Mesendoderm (in vitro differentiated cells): Measurements from ENCODE around the gene AKAP13.
"Not testable (repeated sequence)": the region's sequence is repeated elsewhere in the genome, so short reads cannot be mapped to it uniquely, and the experiment has no call there.

Experiments
- DNase-seq: peaks from one replicate; pipeline ENCODE4 v3.0.0; 2013
- H2AK5ac ChIP-seq: 2 replicates; pipeline ENCODE4 v1.6.1; 2013; ENCODE audit warnings: low read length, inconsistent platforms
- H2BK120ac ChIP-seq: 2 replicates; pipeline ENCODE4 v1.6.1; 2013; ENCODE audit warnings: low read depth, mild to moderate bottlenecking, low read length, moderate library complexity, mixed read lengths
- H2BK15ac ChIP-seq: replicated peaks from 2 replicates; pipeline ENCODE4 v1.6.1; 2013; ENCODE audit warnings: low read depth, mild to moderate bottlenecking, moderate library complexity
- H2BK5ac ChIP-seq: 2 replicates; pipeline ENCODE4 v1.6.1; 2013; ENCODE audit warnings: low read length, inconsistent platforms
- H3K18ac ChIP-seq: 2 replicates; pipeline ENCODE4 v1.6.1; 2013; ENCODE audit warnings: mild to moderate bottlenecking, low read length, mixed read lengths
- H3K23ac ChIP-seq: one replicate; pipeline ENCODE4 v1.6.1; 2013; ENCODE audit warnings: low read length
- H3K27ac ChIP-seq: 2 replicates; pipeline ENCODE4 v1.5.1; 2013; ENCODE audit warnings: low read depth, mild to moderate bottlenecking, inconsistent platforms, low read length, moderate library complexity
- H3K27me3 ChIP-seq: 2 replicates; pipeline ENCODE4 v1.6.1; 2013; ENCODE audit warnings: low read length, control low read depth, mild to moderate bottlenecking, inconsistent platforms; ENCODE audit not compliant: insufficient read depth, poor library complexity
- H3K36me3 ChIP-seq: 2 replicates; pipeline ENCODE4 v1.6.1; 2013; ENCODE audit warnings: low read length, inconsistent platforms; ENCODE audit not compliant: control insufficient read depth, insufficient read depth
- H3K4ac ChIP-seq: one replicate; pipeline ENCODE4 v1.6.1; 2013; ENCODE audit warnings: low read depth, mild to moderate bottlenecking, low read length, moderate library complexity
- H3K4me1 ChIP-seq: 2 replicates; pipeline ENCODE4 v1.6.1; 2013; ENCODE audit warnings: low read depth, low read length, inconsistent platforms; ENCODE audit not compliant: control insufficient read depth
- H3K4me2 ChIP-seq: 2 replicates; pipeline ENCODE4 v1.6.1; 2013; ENCODE audit warnings: low read length
- H3K4me3 ChIP-seq: 2 replicates; pipeline ENCODE4 v1.5.1; 2013; ENCODE audit warnings: mild to moderate bottlenecking, low read length
- H3K56ac ChIP-seq: one replicate; pipeline ENCODE4 v1.6.1; 2013; ENCODE audit warnings: low read length
- H3K79me1 ChIP-seq: 2 replicates; pipeline ENCODE4 v1.6.1; 2013; ENCODE audit warnings: low read length, inconsistent platforms
- H3K79me2 ChIP-seq: 2 replicates; pipeline ENCODE4 v1.6.1; 2013; ENCODE audit warnings: mild to moderate bottlenecking, low read length; ENCODE audit not compliant: control insufficient read depth, insufficient read depth
- H3K9ac ChIP-seq: 2 replicates; pipeline ENCODE4 v1.6.1; 2013; ENCODE audit warnings: low read length, inconsistent platforms
- H4K5ac ChIP-seq: one replicate; pipeline ENCODE4 v1.6.1; 2013; ENCODE audit warnings: low read length
- H4K8ac ChIP-seq: one replicate; pipeline ENCODE4 v1.6.1; 2013; ENCODE audit warnings: low read depth, mild to moderate bottlenecking, control low read depth, low read length, moderate library complexity
- WGBS: extraction: QIAGEN DNeasy Blood & Tissue Kit; methylation state at CpG from one replicate; pipeline ENCODE4 v1.1.7; 2013; ENCODE audit warnings: low lambda C conversion rate, missing lambda C conversion rate; ENCODE audit not compliant: insufficient coverage; ENCODE audit errors: extremely low coverage; 5-methylcytosine and 5-hydroxymethylcytosine counted together

The AKAP13 gene

GRCh38 chr15:85532689-85533088, 152.3 kb downstream of the AKAP13 start:
- no CpG with 5 or more reads among the region's 3 CpGs for WGBS
- H3K23ac ChIP-seq = no peak overlapping the region
- no peak overlapping the region for H4K5ac ChIP-seq
- H3K56ac ChIP-seq = no peak overlapping the region
- H2AK5ac ChIP-seq = no peak overlapping the region
- no peak overlapping the region for H3K9ac ChIP-seq
- H3K4ac ChIP-seq = no peak overlapping the region
- H3K18ac ChIP-seq = no peak overlapping the region
- no peaks in the 10 kb centered on the region for H3K4me1 ChIP-seq
- DNase-seq = no peak
- H3K4me3 ChIP-seq = no peak overlapping the region
- H3K27ac ChIP-seq = no peak overlapping the region
- H2BK5ac ChIP-seq = no peak overlapping the region
- H3K4me2 ChIP-seq = no peak overlapping the region
- H3K36me3 ChIP-seq = peaks cover 3% of the 10 kb centered on the region
- H2BK15ac ChIP-seq = no peak overlapping the region
- no peaks in the 10 kb centered on the region for H3K27me3 ChIP-seq
- H4K8ac ChIP-seq = no peak overlapping the region
- peaks cover 2% of the 10 kb centered on the region for H3K79me2 ChIP-seq
- H3K79me1 ChIP-seq = peaks cover 9% of the 10 kb centered on the region
- no peak overlapping the region for H2BK120ac ChIP-seq

- Histone ChIP-seq H3K4me2 (no peak overlapping the region), H2AK5ac (no peak overlapping the region), H3K27ac (no peak overlapping the region), H3K23ac (no peak overlapping the region), H3K4ac (no peak overlapping the region), H3K36me3 (peaks cover 3% of the 10 kb centered on the region), H3K79me2 (peaks cover 2% of the 10 kb centered on the region), H3K56ac (no peak overlapping the region), H2BK15ac (no peak overlapping the region), H3K79me1 (peaks cover 11% of the 10 kb centered on the region), H4K8ac (no peak overlapping the region), H2BK120ac (no peak overlapping the region), H3K4me3 (no peak overlapping the region), H3K18ac (no peak overlapping the region), H2BK5ac (no peak overlapping the region), H3K27me3 (no peaks in the 10 kb centered on the region), H4K5ac (no peak overlapping the region), H3K9ac (no peak overlapping the region), H3K4me1 (no peaks in the 10 kb centered on the region)
- WGBS = no CpG with 5 or more reads among the region's 2 CpGs
- no peak for DNase-seq
Measured at GRCh38 chr15:85534031-85534430, 153.6 kb downstream of the AKAP13 start.

- not testable (repeated sequence) for H3K9ac ChIP-seq, H3K18ac ChIP-seq, H3K36me3 ChIP-seq, H2AK5ac ChIP-seq, H3K23ac ChIP-seq, H4K8ac ChIP-seq, H3K27ac ChIP-seq, H2BK5ac ChIP-seq, H3K27me3 ChIP-seq, H4K5ac ChIP-seq, H3K56ac ChIP-seq, H3K4me3 ChIP-seq, H3K4me1 ChIP-seq, H2BK120ac ChIP-seq, H3K4ac ChIP-seq, H3K4me2 ChIP-seq, H3K79me2 ChIP-seq, DNase-seq, H2BK15ac ChIP-seq
- H3K79me1 ChIP-seq = peaks cover 16% of the 10 kb centered on the region
- WGBS = no CpG with 5 or more reads among the region's 7 CpGs
Measured at GRCh38 chr15:85535533-85536330, 155.3 kb downstream of the AKAP13 start.

- no peak overlapping the region for H2BK15ac ChIP-seq
- H4K5ac ChIP-seq = no peak overlapping the region
- H3K4ac ChIP-seq = no peak overlapping the region
- no peak overlapping the region for H3K4me2 ChIP-seq
- no peak overlapping the region for H3K4me3 ChIP-seq
- peaks cover 16% of the 10 kb centered on the region for H3K79me1 ChIP-seq
- H3K79me2 ChIP-seq = peaks cover 2% of the 10 kb centered on the region
- no peak overlapping the region for H3K56ac ChIP-seq
- no peak overlapping the region for H2BK5ac ChIP-seq
- no peak for DNase-seq
- H3K27ac ChIP-seq = no peak overlapping the region
- no peak overlapping the region for H4K8ac ChIP-seq
- peaks cover 3% of the 10 kb centered on the region for H3K36me3 ChIP-seq
- no peak overlapping the region for H3K18ac ChIP-seq
- H3K9ac ChIP-seq = no peak overlapping the region
- H3K27me3 ChIP-seq = no peaks in the 10 kb centered on the region
- WGBS = no CpG with 5 or more reads among the region's 4 CpGs
- no peak overlapping the region for H3K23ac ChIP-seq
- H2AK5ac ChIP-seq = no peak overlapping the region
- H3K4me1 ChIP-seq = no peaks in the 10 kb centered on the region
- H2BK120ac ChIP-seq = no peak overlapping the region
Measured at GRCh38 chr15:85536341-85536740, 155.9 kb downstream of the AKAP13 start.

GRCh38 chr15:85539491-85539890, 159.1 kb downstream of the AKAP13 start:
- Histone ChIP-seq H3K18ac (no peak overlapping the region), H4K5ac (no peak overlapping the region)

More at GRCh38 chr15:85539491-85539890, 159.1 kb downstream of the AKAP13 start:
- Histone ChIP-seq H3K79me1 (peaks cover 12% of the 10 kb centered on the region), H3K4me3 (no peak overlapping the region), H2BK5ac (no peak overlapping the region), H3K4ac (no peak overlapping the region), H3K27ac (no peak overlapping the region), H3K4me2 (no peak overlapping the region), H3K56ac (no peak overlapping the region), H3K79me2 (peaks cover 2% of the 10 kb centered on the region), H3K27me3 (no peaks in the 10 kb centered on the region), H4K8ac (no peak overlapping the region), H3K9ac (no peak overlapping the region), H3K23ac (no peak overlapping the region), H3K36me3 (peaks cover 1% of the 10 kb centered on the region), H2BK15ac (no peak overlapping the region), H3K4me1 (peaks cover 5% of the 10 kb centered on the region), H2BK120ac (no peak overlapping the region), H2AK5ac (no peak overlapping the region)
- DNase-seq = no peak
